BLaER1 treated with 17β-estradiol and CSF1 and Interleukin-3, amounts not matched to agents 10 nM and 100 nM (cell line): ENCODE measurements around the gene BSG.
"Not testable (repeated sequence)": the region's sequence is repeated elsewhere in the genome, so short reads cannot be mapped to it uniquely, and the experiment has no call there.

Source experiments
- H3K27ac ChIP-seq, 11 experiments: shearing (Covaris generic); formaldehyde crosslinking; 2 replicates each; pipeline ENCODE4 v1.8.1; 2022
- H3K27me3 ChIP-seq, 11 experiments: shearing (Covaris generic); formaldehyde crosslinking; 2 replicates each; pipeline ENCODE4 v1.8.1; 2022
- H3K36me3 ChIP-seq, 11 experiments: shearing (Covaris generic); formaldehyde crosslinking; 2 replicates each; pipeline ENCODE4 v1.8.1; 2022
- H3K4me1 ChIP-seq, 10 experiments: shearing (Covaris generic); formaldehyde crosslinking; 2 replicates each; pipeline ENCODE4 v1.8.1; 2022
- H3K4me2 ChIP-seq, 11 experiments: shearing (Covaris generic); formaldehyde crosslinking; 2 replicates each; pipeline ENCODE4 v1.8.1; 2022
- H3K4me3 ChIP-seq, 10 experiments: shearing (Covaris generic); formaldehyde crosslinking; 2 replicates each; pipeline ENCODE4 v1.8.1; 2022
- H3K9ac ChIP-seq, 11 experiments: shearing (Covaris generic); formaldehyde crosslinking; 2 replicates each; pipeline ENCODE4 v1.8.1; 2022
- H3K9me3 ChIP-seq, 11 experiments: shearing (Covaris generic); formaldehyde crosslinking; replicated peaks in 1 of 11; 2 replicates each; pipeline ENCODE4 v1.8.1; 2022
- H4K20me1 ChIP-seq, 11 experiments: shearing (Covaris generic); formaldehyde crosslinking; 2 replicates each; pipeline ENCODE4 v1.8.1; 2022
- Cebpa-rat ChIP-seq, 11 experiments: shearing (Covaris generic); IDR thresholded peaks; 2 replicates each; pipeline ENCODE4 v1.8.1; 2022

Gene BSG

DNA sequence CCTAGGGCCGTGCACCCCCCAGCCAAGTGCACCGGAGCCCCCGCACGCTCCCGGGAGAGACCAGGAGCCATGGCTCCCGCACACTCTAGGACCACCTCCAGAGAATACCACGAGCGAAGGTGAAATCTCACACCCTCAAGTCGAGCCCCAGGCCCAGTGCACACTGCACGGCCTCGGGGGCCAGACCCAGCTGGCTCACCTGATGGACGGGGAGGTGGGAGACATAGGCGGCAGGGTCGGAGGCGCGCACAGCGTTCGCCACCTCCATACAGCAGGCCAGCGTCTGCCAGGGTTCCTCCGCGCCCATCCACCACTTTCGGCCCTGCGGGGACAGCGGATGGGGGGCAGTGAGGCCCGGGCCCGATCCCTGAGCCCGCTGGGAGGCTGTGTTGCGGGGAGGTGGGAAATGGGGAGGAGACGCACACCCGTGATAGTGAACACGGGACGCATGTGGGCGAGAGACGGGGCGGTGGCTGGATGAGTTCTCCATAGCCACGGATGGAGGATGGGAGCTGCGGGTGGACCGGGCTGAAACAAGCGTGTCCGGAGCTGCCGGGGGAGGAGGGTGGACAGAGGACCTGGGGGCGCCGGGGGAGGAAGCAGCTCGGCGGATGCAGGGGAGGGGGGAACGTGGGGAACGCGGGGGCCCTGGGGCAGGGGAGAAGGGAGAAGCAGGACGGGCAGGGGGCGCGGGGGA, 47.9 kb downstream of the BSG start:
- H4K20me1 ChIP-seq = peaks cover 7 to 84% (median 29%) of the 10 kb centered on the region in 11 experiments; a peak in 21 of 22 replicates
- H3K27me3 ChIP-seq = no peaks in the 10 kb centered on the region
- no peak overlapping the region for H3K9ac ChIP-seq
- H3K27ac ChIP-seq = no peak overlapping the region
- H3K4me1 ChIP-seq = peaks cover 19 to 36% (median 28%) of the 10 kb centered on the region in 10 experiments
- no peaks in the 10 kb centered on the region for H3K9me3 ChIP-seq
- peaks cover 51 to 75% (median 66%) of the 10 kb centered on the region in 11 experiments for H3K36me3 ChIP-seq
- no peak overlapping the region for H3K4me3 ChIP-seq
- H3K4me2 ChIP-seq = no peak overlapping the region
- no peak for TF ChIP-seq Cebpa-rat (IDR thresholded peaks at IDR 0.05)

- H3K27me3 ChIP-seq, H3K4me2 ChIP-seq, H3K4me3 ChIP-seq, H3K9ac ChIP-seq, H3K9me3 ChIP-seq, H3K27ac ChIP-seq: not testable (repeated sequence)
- H3K4me1 ChIP-seq = peaks cover 19 to 44% (median 37%) of the 10 kb centered on the region in 10 experiments
- peaks cover 7 to 88% (median 37%) of the 10 kb centered on the region in 11 experiments; a peak in 21 of 22 replicates for H4K20me1 ChIP-seq
- H3K36me3 ChIP-seq = peaks cover 51 to 82% (median 71%) of the 10 kb centered on the region in 11 experiments
Measured at GRCh38 chr19:621191-621590, 48.8 kb downstream of the BSG start.

DNA sequence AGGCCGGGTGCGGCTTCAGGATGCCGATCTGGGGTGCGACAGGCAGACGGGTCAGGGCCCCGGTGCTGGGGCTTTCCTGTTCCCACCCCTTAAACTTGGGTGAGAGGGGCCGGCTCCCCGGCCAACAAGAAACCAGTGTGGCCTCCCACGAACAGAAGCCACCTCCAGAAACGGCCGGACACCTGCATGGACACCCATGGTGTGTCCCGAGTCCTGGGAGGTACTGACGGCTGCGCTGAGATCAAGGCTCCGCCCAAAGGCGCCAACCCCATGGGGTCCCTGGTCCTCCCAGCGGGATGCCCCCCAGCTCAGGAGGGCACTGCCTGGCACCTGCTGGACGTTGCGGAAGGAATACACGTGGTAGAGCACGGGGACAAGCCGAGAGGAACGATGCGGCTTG, 49.4 kb downstream of the BSG start:
- Histone ChIP-seq H3K4me2 (peak overlapping the region in 1 of 11 experiments; percentile 90; a peak in 3 of 22 replicates), H3K4me1 (peaks cover 19 to 49% (median 38%) of the 10 kb centered on the region in 10 experiments), H3K9me3 (no peaks in the 10 kb centered on the region), H3K27ac (no peak overlapping the region), H3K36me3 (peaks cover 51 to 82% (median 71%) of the 10 kb centered on the region in 11 experiments), H3K4me3 (no peak overlapping the region), H4K20me1 (peaks cover 7 to 88% (median 42%) of the 10 kb centered on the region in 11 experiments; a peak in 21 of 22 replicates), H3K27me3 (no peaks in the 10 kb centered on the region), H3K9ac (no peak overlapping the region)
- TF ChIP-seq Cebpa-rat (IDR thresholded peaks at IDR 0.05) = no peak

DNA sequence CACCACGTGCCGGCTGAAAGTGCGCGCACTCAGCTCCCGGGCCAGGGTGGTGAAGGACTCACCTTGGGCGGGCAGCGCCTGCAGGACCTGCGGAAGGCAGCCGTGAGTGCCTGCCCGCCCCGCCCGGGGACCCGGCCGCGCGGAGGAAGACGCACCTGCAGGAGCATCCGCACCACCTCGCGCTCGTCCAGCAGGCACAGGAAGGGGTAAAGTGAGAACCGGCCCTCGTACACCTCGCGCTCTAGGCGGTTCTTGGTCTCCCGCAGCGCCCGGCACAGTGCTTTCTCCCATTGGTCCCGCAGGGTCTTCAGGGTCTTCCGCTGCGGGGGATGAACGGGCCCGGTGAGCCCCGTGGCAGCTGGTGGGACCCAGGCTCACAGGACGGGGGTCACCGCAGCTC, 50.3 kb downstream of the BSG start:
- Histone ChIP-seq H3K4me2 (peak overlapping the region in 4 of 11 experiments; percentile 86 to 97 (median 90); a peak in 7 of 22 replicates), H3K4me1 (peaks cover 19 to 51% (median 38%) of the 10 kb centered on the region in 10 experiments), H3K27ac (no peak overlapping the region), H4K20me1 (peaks cover 7 to 88% (median 49%) of the 10 kb centered on the region in 11 experiments; a peak in 21 of 22 replicates), H3K9me3 (no peaks in the 10 kb centered on the region), H3K4me3 (no peak overlapping the region), H3K36me3 (peaks cover 54 to 84% (median 75%) of the 10 kb centered on the region in 11 experiments), H3K27me3 (no peaks in the 10 kb centered on the region), H3K9ac (peak overlapping the region in 1 of 11 experiments; percentile 60; a peak in 1 of 22 replicates)
- no peak for TF ChIP-seq Cebpa-rat (IDR thresholded peaks at IDR 0.05)

DNA sequence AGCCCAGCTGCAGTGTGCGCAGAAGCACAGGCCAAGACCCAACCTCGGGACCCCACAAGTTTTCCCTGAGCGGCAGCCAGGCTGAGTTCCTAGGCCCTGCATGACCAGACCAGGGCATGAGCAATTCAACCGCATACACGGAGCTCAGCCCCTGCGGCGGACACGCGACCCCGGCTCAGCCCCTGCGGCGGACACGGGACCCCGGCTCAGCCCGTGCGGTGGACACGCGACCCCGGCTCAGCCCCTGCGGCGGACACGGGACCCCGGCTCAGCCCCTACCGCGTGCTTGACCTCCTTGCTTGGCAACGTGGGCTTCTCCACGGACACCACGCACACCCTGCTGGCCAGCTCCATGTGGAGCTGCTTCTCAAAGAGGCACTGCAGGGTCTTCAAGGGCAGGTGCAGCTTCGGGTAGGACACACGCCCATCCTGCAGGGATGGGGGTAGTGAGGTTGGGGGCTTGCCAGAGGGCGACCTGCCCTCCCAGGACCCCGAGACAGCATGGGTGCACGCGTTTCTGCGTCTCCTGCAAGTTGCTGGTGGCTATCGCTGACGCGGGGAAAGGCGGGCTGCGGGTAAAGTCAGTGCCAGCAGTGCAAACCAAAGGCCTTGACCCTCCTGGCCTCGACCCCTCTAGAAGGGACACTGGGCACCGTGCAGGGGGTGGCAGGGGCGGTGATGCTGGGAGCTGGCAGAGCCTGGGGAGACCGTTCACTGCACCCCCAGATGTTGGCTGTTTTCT, 51.0 kb downstream of the BSG start:
- no peaks in the 10 kb centered on the region for H3K9me3 ChIP-seq
- no peaks in the 10 kb centered on the region for H3K27me3 ChIP-seq
- peaks cover 7 to 89% (median 50%) of the 10 kb centered on the region in 11 experiments; a peak in 21 of 22 replicates for H4K20me1 ChIP-seq
- peaks cover 55 to 87% (median 77%) of the 10 kb centered on the region in 11 experiments for H3K36me3 ChIP-seq
- peaks cover 19 to 51% (median 38%) of the 10 kb centered on the region in 10 experiments for H3K4me1 ChIP-seq
- peak overlapping the region in 2 of 10 experiments; percentile 28 to 32; a peak in 3 of 20 replicates for H3K4me3 ChIP-seq
- H3K9ac ChIP-seq = peak overlapping the region in 4 of 11 experiments; percentile 46 to 63 (median 59); a peak in 8 of 22 replicates
- TF ChIP-seq Cebpa-rat (IDR thresholded peaks at IDR 0.05) = no peak
- H3K4me2 ChIP-seq = peak overlapping the region; percentile 10 to 97 (median 71)
- H3K27ac ChIP-seq = peak overlapping the region in 1 of 11 experiments; percentile 50; a peak in 2 of 22 replicates

DNA sequence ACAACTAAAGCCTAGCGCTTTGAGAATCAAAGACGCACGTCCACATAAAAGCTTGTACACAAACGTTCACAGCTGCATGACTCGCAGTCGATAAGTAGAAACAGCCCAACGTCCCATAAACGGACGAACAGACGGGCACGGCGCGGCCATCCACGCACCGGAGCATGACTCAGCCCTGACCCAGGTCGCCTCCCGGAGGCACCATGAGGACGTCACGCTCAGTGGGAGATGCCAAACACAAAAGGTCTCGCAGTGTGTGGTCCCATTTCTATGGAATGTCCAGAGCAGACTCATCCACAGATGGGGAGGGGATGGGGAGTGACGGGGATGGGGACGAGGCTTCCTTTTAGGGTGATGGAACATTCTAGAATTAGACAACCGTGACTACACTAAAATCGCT, 51.6 kb downstream of the BSG start:
- Histone ChIP-seq H3K9me3 (no peaks in the 10 kb centered on the region), H3K27me3 (no peaks in the 10 kb centered on the region), H3K4me2 (peak overlapping the region; percentile 10 to 97 (median 71)), H3K9ac (peak overlapping the region in 4 of 11 experiments; percentile 46 to 63 (median 59); a peak in 8 of 22 replicates), H3K27ac (peak overlapping the region in 4 of 11 experiments; percentile 9 to 50 (median 34); a peak in 3 of 22 replicates), H3K36me3 (peaks cover 55 to 87% (median 77%) of the 10 kb centered on the region in 11 experiments), H4K20me1 (peaks cover 7 to 89% (median 57%) of the 10 kb centered on the region in 11 experiments; a peak in 21 of 22 replicates), H3K4me1 (peaks cover 19 to 54% (median 38%) of the 10 kb centered on the region in 10 experiments), H3K4me3 (peak overlapping the region in 2 of 10 experiments; percentile 28 to 32; a peak in 4 of 20 replicates)
- no peak for TF ChIP-seq Cebpa-rat (IDR thresholded peaks at IDR 0.05)

DNA sequence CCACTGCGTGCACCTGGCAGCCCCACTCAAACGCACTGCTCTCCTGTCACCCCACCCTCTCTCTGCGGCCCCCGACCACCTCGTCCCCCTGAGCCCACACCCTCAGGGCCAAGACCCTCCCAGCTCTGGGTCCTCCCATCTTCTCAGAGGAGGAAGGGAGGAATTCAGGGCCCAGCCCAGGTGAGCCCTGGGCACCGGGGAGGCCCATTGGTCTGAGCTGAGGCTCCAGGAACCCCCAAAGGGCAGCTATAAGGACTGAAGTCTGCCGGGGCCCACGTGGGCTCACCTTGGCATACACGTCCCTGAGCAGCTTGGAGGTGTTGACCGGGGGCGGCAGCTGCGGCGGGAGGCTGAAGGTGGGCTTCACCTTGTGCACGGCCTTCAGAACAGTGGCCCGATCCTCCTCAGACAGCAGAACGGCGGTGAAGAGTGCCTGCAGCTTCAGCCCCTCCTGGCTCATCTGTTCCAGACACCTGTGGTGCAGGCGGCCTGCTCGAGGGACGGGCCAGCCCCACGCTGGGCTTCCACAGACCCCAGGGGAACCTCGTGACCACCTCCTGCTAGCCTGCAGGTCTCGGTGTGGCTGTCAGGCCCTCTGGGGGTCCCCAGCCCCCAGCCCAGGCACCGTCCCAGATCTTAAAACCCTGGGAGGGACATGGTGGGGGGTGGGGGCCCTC, 52.2 kb downstream of the BSG start:
- Histone ChIP-seq H3K9ac (peak overlapping the region in 4 of 11 experiments; percentile 46 to 63 (median 59); a peak in 8 of 22 replicates), H4K20me1 (peaks cover 7 to 89% (median 60%) of the 10 kb centered on the region in 11 experiments; a peak in 21 of 22 replicates), H3K27me3 (no peaks in the 10 kb centered on the region), H3K4me2 (peak overlapping the region; percentile 10 to 97 (median 71); a peak in 21 of 22 replicates), H3K4me1 (peaks cover 19 to 60% (median 42%) of the 10 kb centered on the region in 10 experiments), H3K36me3 (peaks cover 55 to 87% (median 77%) of the 10 kb centered on the region in 11 experiments), H3K9me3 (no peaks in the 10 kb centered on the region), H3K4me3 (peak overlapping the region in 3 of 10 experiments; percentile 28 to 32 (median 28); a peak in 3 of 20 replicates), H3K27ac (peak overlapping the region in 4 of 11 experiments; percentile 9 to 50 (median 34); a peak in 3 of 22 replicates)
- TF ChIP-seq Cebpa-rat (IDR thresholded peaks at IDR 0.05) = no peak

DNA sequence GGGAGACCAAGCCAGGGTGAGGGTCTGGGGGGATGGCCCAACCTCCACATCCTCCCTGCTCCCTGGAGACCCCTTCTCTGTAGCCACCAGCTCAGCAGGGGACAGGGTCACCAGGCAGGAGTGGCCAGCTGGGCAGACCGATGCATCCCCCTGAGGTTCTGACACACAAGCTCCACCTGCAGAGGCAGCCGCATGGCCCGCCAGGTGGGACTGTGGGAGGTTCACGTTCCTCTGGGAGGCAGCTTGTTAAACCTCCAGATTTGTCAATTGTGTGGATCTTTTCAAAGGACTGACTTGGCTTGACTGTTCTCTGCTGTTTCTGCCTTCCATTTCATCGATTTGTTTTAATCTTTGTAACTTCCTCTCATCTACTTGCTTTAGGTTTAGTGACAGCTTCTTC, 52.9 kb downstream of the BSG start:
- Histone ChIP-seq H4K20me1 (peaks cover 7 to 89% (median 62%) of the 10 kb centered on the region in 11 experiments; a peak in 21 of 22 replicates), H3K36me3 (peaks cover 53 to 87% (median 77%) of the 10 kb centered on the region in 11 experiments), H3K4me3 (peak overlapping the region in 1 of 10 experiments; percentile 28; a peak in 3 of 20 replicates), H3K27ac (peak overlapping the region in 1 of 11 experiments; percentile 12; a peak in 1 of 22 replicates), H3K27me3 (no peaks in the 10 kb centered on the region), H3K4me2 (peak overlapping the region in 9 of 11 experiments; percentile 51 to 97 (median 83); a peak in 19 of 22 replicates), H3K9ac (peak overlapping the region in 3 of 11 experiments; percentile 46 to 63 (median 60); a peak in 5 of 22 replicates), H3K4me1 (peaks cover 19 to 67% (median 49%) of the 10 kb centered on the region in 10 experiments), H3K9me3 (no peaks in the 10 kb centered on the region)
- TF ChIP-seq Cebpa-rat (IDR thresholded peaks at IDR 0.05) = no peak

DNA sequence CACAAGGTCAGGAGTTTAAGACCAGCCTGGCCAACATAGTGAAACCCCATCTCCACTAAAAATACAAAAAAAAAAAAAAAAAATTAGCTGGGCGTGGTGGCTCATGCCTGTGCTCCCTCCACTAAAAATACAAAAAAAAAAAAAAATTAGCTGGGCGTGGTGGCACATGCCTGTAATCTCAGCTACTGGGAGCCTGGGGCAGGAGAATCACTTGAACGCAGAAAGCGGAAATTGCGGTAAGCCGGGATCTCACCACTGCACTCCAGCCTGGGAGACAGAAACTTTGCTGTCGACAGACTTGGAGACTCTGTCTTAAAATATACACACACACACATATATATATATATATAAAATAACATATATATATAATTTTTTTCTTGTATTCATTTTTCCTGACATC, 54.2 kb downstream of the BSG start:
- not testable (repeated sequence) for H3K27ac ChIP-seq, H3K4me3 ChIP-seq, H3K9me3 ChIP-seq, H3K9ac ChIP-seq, H3K27me3 ChIP-seq
- Histone ChIP-seq H3K4me2 (0 out of 22 replicates have a peak overlapping the region, but pooled peaks of 1 of the 11 experiments have one; percentile 86), H3K4me1 (peaks cover 19 to 80% (median 60%) of the 10 kb centered on the region in 10 experiments), H4K20me1 (peaks cover 7 to 88% (median 67%) of the 10 kb centered on the region in 11 experiments; a peak in 21 of 22 replicates), H3K36me3 (peaks cover 51 to 91% (median 77%) of the 10 kb centered on the region in 11 experiments)
